AG04449 (cell line): ENCODE results near the gene KPNA5.
A peak's percentile ranks its signal among the peaks of the same experiment; 100 is the strongest.

ENCODE experiments used
- CTCF ChIA-PET: fragments of 350-600 bp; formaldehyde crosslinking; extraction: SDS; loops from one replicate; lab custom pipeline; 2021; ENCODE audit warnings: antibody characterized with exemption; lab: Yijun Ruan, JAX
- POLR2A ChIA-PET: fragments of 400-600, 350-600 bp; formaldehyde crosslinking; extraction: SDS; loops from one replicate; lab custom pipeline; 2020; ENCODE audit warnings: antibody characterized with exemption, inconsistent platforms; lab: Yijun Ruan, JAX
- DNase-seq: peaks from one replicate; pipeline ENCODE4 v3.0.0-alpha.2; 2010; ENCODE audit warnings: low read depth, low spot score
- H3K4me3 ChIP-seq: 2 replicates; pipeline ENCODE4 v1.5.1; 2011; ENCODE audit warnings: low read depth, mild to moderate bottlenecking, control low read depth, low read length
- TF ChIP-seq, protein P1 (sequence below): IDR thresholded peaks from one replicate; pipeline ENCODE4 v1.5.1; 2011; ENCODE audit warnings: mild to moderate bottlenecking, moderate library complexity, low read length, control low read depth, inconsistent platforms; ENCODE audit not compliant: insufficient read depth; ENCODE audit errors: missing control alignments

The KPNA5 gene

GRCh38 chr6:116680880-116681672, at the start of gene KPNA5:
KPNA5 (plus strand) TSS chr6:116681211; CDS start chr6:116681335, 124 bp downstream.
- CTCF ChIA-PET = interaction anchor here (0.6 to 0.8 kb wide), 2 partner anchors 13 to 393 kb away, joined by 3 read pairs; no protein-coding TSS in a partner anchor
- POLR2A ChIA-PET = interaction anchor here (1.0 kb wide), 1 partner anchor 21 kb away, joined by 3 read pairs; no protein-coding TSS in a partner anchor
- TF ChIP-seq, protein P1, sequence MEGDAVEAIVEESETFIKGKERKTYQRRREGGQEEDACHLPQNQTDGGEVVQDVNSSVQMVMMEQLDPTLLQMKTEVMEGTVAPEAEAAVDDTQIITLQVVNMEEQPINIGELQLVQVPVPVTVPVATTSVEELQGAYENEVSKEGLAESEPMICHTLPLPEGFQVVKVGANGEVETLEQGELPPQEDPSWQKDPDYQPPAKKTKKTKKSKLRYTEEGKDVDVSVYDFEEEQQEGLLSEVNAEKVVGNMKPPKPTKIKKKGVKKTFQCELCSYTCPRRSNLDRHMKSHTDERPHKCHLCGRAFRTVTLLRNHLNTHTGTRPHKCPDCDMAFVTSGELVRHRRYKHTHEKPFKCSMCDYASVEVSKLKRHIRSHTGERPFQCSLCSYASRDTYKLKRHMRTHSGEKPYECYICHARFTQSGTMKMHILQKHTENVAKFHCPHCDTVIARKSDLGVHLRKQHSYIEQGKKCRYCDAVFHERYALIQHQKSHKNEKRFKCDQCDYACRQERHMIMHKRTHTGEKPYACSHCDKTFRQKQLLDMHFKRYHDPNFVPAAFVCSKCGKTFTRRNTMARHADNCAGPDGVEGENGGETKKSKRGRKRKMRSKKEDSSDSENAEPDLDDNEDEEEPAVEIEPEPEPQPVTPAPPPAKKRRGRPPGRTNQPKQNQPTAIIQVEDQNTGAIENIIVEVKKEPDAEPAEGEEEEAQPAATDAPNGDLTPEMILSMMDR = no peak

GRCh38 chr6:116631379-116631990, 49.5 kb upstream of the KPNA5 start:
- TF ChIP-seq, protein P1 = no peak
- ChIA-PET POLR2A (no interaction called here), CTCF (interaction anchor here (1.0 to 1.4 kb wide), 2 partner anchors 13 to 68 kb away, joined by 3 to 4 read pairs; no protein-coding TSS in a partner anchor)
- H3K4me3 ChIP-seq = no peak overlapping the region
- no peak for DNase-seq

More at GRCh38 chr6:116680880-116681672, at the start of gene KPNA5:
- DNase-seq = peak; percentile 23
- peak within 1 kb of the TSS; percentile 95 for H3K4me3 ChIP-seq

DNA sequence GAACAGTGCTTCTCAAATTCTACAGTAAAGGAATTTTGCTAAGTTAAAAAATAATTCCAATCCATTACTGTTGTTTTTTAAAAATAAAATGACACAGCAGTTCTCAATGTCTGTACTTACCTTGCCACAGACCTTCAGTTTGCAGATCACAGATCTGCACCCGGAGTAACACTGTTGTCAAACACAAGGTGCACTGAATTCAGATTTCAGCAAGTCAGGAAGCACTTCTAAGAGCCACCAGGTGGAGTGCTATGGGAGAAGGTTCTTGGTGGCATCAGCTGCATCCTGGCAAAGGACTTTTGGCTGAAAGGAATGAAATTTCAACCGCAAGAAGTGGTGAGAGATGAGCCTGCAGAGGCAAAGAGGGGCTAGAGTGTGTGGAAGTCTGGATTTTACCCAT, 47.3 kb upstream of the KPNA5 start:
- ChIA-PET CTCF (no interaction called here), POLR2A (no interaction called here)
- DNase-seq = no peak
- TF ChIP-seq, protein P1 = no peak
- no peak overlapping the region for H3K4me3 ChIP-seq

GRCh38 chr6:116648156-116648555, 32.9 kb upstream of the KPNA5 start:
- ChIA-PET CTCF (interaction anchor here (0.7 to 3.7 kb wide), 10 partner anchors 11 to 431 kb away, joined by 3 to 21 read pairs (median 3); partner anchors contain the start of gene ZUP1), POLR2A (no interaction called here)
- DNase-seq = peak; percentile 26
- no peak overlapping the region for H3K4me3 ChIP-seq
- TF ChIP-seq, protein P1 = no peak

DNA sequence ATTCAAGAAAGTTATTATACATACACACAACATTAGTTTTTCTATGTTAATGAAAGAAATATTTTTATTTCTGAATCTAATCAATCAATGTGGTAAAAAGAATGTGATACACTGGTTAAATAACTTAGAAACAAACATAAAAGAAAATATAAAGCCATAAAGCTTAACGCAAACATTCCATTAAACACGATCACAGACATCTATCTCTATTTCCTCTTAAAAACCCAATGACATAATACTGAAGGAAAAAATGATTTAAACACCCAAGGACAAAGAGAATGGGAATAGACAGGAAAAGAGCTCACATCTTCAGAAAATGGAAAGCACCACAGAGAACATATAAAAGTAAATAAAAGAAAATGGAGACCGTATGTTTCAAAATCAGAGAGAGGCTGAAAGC, 31.9 kb upstream of the KPNA5 start:
- TF ChIP-seq, protein P1 = no peak
- CTCF ChIA-PET = interaction anchor here (0.7 to 2.1 kb wide), 5 partner anchors 13 to 432 kb away, joined by 3 to 12 read pairs (median 3); no protein-coding TSS in a partner anchor
- H3K4me3 ChIP-seq = no peak overlapping the region
- POLR2A ChIA-PET = no interaction called here
- DNase-seq = no peak

DNA sequence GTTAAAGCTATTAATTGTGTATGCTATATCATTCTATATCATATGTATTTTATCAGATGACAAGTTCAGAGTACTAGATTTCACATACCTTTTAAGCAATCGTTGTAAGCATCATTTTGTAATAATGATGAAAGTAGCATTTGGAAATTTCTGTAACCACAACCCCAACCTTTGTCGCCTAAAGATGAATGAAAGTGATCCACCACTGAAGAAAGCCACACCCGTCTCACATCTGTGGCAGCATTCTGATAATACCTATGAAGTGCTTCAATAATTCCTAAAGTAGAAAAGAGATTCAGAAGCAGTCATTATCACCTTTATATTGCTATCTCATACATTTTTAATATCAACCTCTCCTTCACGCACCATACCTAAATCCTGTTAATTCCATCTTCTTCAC, 29.1 kb upstream of the KPNA5 start:
- TF ChIP-seq, protein P1 = no peak
- POLR2A ChIA-PET = no interaction called here
- CTCF ChIA-PET = interaction anchor here (1.0 to 1.4 kb wide), 3 partner anchors 10 to 434 kb away, joined by 3 to 4 read pairs (median 3); no protein-coding TSS in a partner anchor
- DNase-seq = no peak
- no peak overlapping the region for H3K4me3 ChIP-seq
